Measurements from ENCODE around the gene LHPP.
"Not testable (repeated sequence)": the region's sequence is repeated elsewhere in the genome, so short reads cannot be mapped to it uniquely, and the experiment has no call there.

The LHPP gene

GRCh38 chr10:124607693-124608092, 146.1 kb downstream of the LHPP start:
- no peaks in the 10 kb centered on the region for H3K9me3 ChIP-seq
- H3K27ac ChIP-seq, result no peak overlapping the region
- peaks cover 5% of the 10 kb centered on the region for H3K36me3 ChIP-seq
- H3K4me3 ChIP-seq (ENCODE audit: low read depth in 1 of 2, low read length in 1 of 2), result no peak overlapping the region
- H3K4me1 ChIP-seq (ENCODE audit: control insufficient read depth in 1 of 2, insufficient read depth in 1 of 2, low read depth in 1 of 2, low read length in 1 of 2), result peaks cover 12 to 14% of the 10 kb centered on the region in 2 experiments
- TF ChIP-seq CTCF (IDR thresholded peaks at IDR 0.05), result no peak
- H3K27me3 ChIP-seq, result no peaks in the 10 kb centered on the region

GRCh38 chr10:124608093-124608721, 146.6 kb downstream of the LHPP start:
- Histone ChIP-seq H3K27ac (no peak overlapping the region), H3K27me3 (no peaks in the 10 kb centered on the region), H3K4me1 (ENCODE audit: control insufficient read depth in 1 of 2, insufficient read depth in 1 of 2, low read depth in 1 of 2, low read length in 1 of 2) (peaks cover 12 to 14% of the 10 kb centered on the region in 2 experiments), H3K4me3 (ENCODE audit: low read depth in 1 of 2, low read length in 1 of 2) (no peak overlapping the region), H3K36me3 (peaks cover 5% of the 10 kb centered on the region), H3K9me3 (no peaks in the 10 kb centered on the region)
- no peak for TF ChIP-seq CTCF (IDR thresholded peaks at IDR 0.05)

DNA sequence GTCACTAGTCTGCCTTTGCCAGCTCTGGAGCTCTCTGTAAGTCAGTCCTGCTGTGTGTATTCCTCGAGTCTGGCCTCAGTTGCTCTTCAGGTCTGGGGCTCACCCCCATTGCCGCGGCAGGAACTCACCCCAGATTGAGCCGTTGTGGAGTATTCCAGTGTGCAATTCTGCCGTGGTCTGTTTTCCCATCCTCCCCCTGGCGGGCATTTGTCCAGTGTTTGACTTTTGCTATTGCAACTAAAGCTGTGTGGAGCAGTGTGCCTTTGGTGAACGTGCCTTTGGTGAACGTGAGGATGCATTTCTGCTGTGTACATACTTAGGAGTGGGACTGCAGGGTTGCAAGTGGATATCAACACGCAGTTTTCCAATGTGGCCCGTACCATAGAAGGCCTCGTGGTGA, 148.1 kb downstream of the LHPP start:
- H3K36me3 ChIP-seq, result peaks cover 5% of the 10 kb centered on the region
- no peak for TF ChIP-seq CTCF (IDR thresholded peaks at IDR 0.05)
- no peak overlapping the region for H3K4me3 ChIP-seq (ENCODE audit: low read depth in 1 of 2, low read length in 1 of 2)
- H3K4me1 ChIP-seq (ENCODE audit: control insufficient read depth in 1 of 2, insufficient read depth in 1 of 2, low read depth in 1 of 2, low read length in 1 of 2), result peaks cover 12 to 14% of the 10 kb centered on the region in 2 experiments
- no peaks in the 10 kb centered on the region for H3K9me3 ChIP-seq
- H3K27me3 ChIP-seq, result no peaks in the 10 kb centered on the region
- H3K27ac ChIP-seq, result no peak overlapping the region

GRCh38 chr10:124610186-124610585, 148.6 kb downstream of the LHPP start:
- H3K36me3 ChIP-seq; H3K27ac ChIP-seq; H3K27me3 ChIP-seq; H3K9me3 ChIP-seq; H3K4me3 ChIP-seq (ENCODE audit: low read depth in 1 of 2, low read length in 1 of 2): not testable (repeated sequence)
- H3K4me1 ChIP-seq (ENCODE audit: control insufficient read depth in 1 of 2, insufficient read depth in 1 of 2, low read depth in 1 of 2, low read length in 1 of 2), result peaks cover 12 to 14% of the 10 kb centered on the region in 2 experiments

DNA sequence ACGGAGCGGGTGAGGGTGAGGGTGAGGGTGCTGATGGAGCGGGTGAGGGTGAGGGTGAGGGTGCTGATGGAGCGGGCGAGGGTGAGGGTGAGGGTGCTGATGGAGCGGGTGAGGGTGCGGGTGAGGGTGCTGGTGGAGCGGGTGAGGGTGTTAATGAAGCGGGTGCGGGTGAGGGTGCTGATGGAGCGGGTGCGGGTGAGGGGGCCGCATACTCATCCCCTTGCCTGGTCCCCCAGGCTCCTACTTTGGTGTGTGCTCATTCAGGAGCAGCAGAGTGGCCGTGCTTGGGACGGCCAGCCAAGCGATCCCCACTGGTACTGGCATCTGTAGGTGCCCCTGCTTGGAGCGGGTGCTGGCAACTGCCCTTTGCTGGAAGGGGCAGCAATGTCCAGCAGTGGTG, 149.2 kb downstream of the LHPP start:
- H3K9me3 ChIP-seq, H3K27ac ChIP-seq, H3K27me3 ChIP-seq, H3K36me3 ChIP-seq: not testable (repeated sequence)
- Histone ChIP-seq H3K4me1 (ENCODE audit: control insufficient read depth in 1 of 2, insufficient read depth in 1 of 2, low read depth in 1 of 2, low read length in 1 of 2) (peaks cover 12 to 14% of the 10 kb centered on the region in 2 experiments), H3K4me3 (ENCODE audit: low read depth in 1 of 2, low read length in 1 of 2) (peak overlapping the region in 1 of 2 experiments; percentile 39)

- no peak for TF ChIP-seq CTCF (IDR thresholded peaks at IDR 0.05)
- Histone ChIP-seq H3K36me3 (peaks cover 14% of the 10 kb centered on the region), H3K4me3 (ENCODE audit: low read depth in 1 of 2, low read length in 1 of 2) (peak overlapping the region; percentile 39 to 41), H3K4me1 (ENCODE audit: control insufficient read depth in 1 of 2, insufficient read depth in 1 of 2, low read depth in 1 of 2, low read length in 1 of 2) (peaks cover 12 to 14% of the 10 kb centered on the region in 2 experiments), H3K9me3 (no peaks in the 10 kb centered on the region), H3K27me3 (no peaks in the 10 kb centered on the region), H3K27ac (peak overlapping the region; percentile 52)
Observed at GRCh38 chr10:124611738-124612137, 150.1 kb downstream of the LHPP start.
